OCI-M2 (cell line): ENCODE data around the gene MPZL3.

ENCODE experiments used
- DNase-seq: peaks from one replicate; lab custom pipeline; 2025; ENCODE audit not compliant: unreplicated experiment; lab: John Stamatoyannopoulos, UW

The MPZL3 gene

DNA sequence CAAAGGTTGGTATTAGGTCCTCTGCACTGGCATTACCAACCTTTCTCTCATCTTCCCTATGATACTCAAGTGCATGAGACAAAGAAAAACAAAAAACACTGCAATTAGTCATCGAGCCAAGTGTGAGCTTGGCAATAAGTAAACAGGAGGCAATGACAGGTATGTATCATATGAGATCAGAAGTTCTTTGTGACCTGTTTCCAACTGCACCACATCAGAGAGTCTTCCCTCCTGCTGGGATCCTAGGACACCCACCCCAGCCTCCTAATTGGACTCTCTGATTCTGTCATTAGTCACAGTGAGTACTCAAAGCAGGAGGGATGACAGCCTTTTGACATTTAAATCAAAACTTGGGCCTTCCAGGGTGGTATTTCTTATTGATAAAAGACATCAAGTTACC, 19.5 kb downstream of the MPZL3 start:
- DNase-seq: no peak

DNA sequence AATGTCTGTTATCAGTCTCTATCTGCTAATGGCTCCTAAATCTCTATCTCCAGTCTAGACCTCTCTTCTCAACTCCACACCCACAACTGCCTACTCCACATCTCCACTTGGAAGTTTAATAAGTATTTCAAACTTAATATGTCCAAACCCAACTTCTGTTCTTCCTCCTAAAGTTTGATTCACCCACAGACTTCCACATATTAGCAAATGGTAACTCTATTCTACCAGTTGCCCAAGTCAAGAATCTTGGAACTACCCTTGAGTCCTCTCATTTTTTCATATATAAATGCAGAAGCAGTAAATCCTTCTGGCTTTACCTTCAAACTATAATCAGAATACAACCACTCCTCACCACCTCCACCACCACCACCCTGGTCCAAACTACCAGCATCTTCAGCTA, 20.7 kb downstream of the MPZL3 start:
- no peak for DNase-seq

GRCh38 chr11:118230088-118230487, 22.1 kb downstream of the MPZL3 start:
- DNase-seq: no peak

DNA sequence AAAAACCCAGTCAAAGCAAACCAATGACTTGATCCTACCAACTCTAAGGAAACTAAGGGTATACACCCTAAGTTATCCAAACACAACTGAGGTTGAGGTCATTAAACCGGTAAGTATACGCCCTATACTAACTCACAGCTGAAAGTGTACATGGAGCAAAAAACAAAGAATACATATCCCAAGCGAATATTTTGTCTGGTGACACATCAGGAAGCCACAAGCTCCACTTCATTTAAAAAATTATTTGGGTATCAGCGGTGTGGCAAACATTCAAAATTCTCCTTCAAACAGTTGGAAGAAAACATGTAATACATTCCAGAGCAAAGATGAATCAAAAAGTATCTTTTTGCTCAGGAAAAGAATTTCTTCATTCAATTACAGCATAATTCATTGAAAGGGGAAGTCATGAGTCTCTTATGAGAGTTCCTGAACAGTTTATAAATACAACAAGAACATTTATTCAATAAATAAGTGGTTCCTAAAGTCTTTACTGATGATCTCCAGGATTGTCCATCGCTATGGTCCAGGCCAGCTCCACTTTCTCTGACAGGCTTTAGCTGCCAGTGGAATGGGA, 22.8 kb downstream of the MPZL3 start:
- no peak for DNase-seq

DNA sequence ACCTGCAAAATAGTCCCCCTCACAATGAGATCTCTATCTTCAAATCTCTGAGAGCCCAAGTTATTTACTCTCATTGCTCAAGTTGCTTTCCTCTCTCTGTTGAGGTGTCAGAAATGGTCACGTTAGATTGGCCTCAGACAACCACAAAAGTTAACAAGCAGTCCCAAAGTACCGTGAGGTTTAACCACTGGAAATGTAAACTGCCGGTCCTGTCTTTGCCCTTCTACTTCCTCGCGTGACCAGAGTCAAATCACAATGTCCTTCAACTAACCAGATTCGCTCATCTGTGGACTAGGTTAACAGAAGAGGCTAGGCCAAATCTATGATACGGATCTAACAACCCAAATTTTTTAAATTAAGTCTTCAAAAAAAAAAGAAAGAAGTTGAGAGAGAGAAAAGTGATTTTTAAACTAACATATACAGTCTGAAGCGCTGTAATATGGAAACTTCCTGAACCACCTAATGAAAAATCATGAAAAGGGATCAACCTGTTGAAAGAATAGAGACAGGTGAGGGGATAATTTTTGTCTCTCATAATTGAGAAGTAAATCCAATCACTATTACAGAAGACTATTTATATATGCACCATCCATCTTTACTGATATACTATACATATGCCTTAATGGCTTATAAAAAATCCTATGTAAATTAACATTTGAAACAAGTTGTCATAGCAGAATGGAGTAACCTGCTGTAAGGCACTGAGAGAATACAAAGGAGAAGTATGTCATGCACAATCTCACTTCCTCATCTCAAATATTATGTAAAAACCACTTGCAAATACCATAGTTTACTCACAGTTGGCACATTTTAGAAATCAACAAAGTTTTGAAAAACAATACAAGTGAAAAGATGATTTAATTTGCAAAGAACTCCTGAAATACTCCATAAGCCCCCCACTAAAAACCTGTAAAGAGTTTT, 24.0 kb downstream of the MPZL3 start:
- DNase-seq: no peak

DNA sequence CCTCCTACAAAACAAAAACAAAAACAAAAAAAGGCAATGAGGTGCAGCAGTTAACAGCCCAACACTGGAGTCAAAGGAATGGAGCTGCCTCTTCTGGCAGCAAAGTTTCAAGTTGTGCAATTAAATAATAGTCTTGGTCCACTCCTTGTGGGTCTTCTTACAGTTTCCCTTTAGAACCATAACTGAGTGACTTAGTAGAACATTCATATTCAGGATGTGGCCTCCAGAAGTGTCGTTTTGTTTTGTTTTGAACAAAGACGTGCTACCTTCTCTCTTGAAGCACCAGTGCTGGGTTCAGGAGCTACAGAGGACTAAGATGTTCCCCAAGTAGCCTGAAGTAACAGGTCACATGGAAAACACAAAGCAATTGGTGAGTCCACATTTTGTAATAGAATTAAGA, 25.4 kb downstream of the MPZL3 start:
- no peak for DNase-seq

GRCh38 chr11:118226296-118226695, 25.9 kb downstream of the MPZL3 start:
- DNase-seq: no peak

DNA sequence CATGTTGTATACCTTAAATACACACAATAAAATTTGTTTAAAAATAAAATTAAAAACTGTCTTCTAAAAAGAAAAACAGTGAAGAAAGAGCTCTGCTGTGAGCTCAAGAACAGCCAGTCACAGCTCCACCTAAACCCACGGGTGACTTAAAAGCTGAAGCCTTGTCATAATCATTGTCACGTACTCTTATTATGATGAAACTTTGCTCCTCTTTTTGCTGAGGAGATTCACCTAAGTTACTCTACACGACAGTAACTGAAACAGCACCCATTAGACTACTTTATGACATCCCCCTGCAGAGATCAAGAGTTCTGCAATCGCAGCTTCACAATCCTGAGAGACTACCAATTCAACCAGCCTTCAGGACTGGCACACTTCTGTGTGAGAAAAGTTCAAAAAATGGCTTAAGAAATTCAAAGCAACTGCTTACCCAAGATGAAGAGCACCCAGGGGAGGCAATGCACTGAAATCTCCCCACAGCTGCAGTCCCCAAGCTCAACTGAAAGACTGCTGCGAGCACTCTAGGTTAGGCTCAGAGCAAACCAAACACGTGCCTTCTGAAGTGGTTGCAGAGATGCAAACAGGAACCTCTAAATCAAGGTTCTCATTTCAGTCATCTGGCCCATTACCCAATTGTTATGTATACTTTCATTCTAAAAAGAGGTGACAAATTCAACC, 27.5 kb downstream of the MPZL3 start, which contains the start of gene JAML:
Gene JAML, minus strand, starts transcription at position 501 of the 678 bp plus-strand sequence. CDS start 10,145 bp downstream, outside the sequence.
- no peak for DNase-seq

GRCh38 chr11:118223992-118224391, 28.2 kb downstream of the MPZL3 start:
- DNase-seq: no peak

GRCh38 chr11:118223570-118223969, 28.6 kb downstream of the MPZL3 start:
- no peak for DNase-seq

GRCh38 chr11:118222437-118222836, 29.7 kb downstream of the MPZL3 start:
- DNase-seq: no peak

GRCh38 chr11:118221419-118221818, 30.7 kb downstream of the MPZL3 start:
- no peak for DNase-seq

GRCh38 chr11:118219732-118220131, 32.4 kb downstream of the MPZL3 start:
- DNase-seq: no peak

DNA sequence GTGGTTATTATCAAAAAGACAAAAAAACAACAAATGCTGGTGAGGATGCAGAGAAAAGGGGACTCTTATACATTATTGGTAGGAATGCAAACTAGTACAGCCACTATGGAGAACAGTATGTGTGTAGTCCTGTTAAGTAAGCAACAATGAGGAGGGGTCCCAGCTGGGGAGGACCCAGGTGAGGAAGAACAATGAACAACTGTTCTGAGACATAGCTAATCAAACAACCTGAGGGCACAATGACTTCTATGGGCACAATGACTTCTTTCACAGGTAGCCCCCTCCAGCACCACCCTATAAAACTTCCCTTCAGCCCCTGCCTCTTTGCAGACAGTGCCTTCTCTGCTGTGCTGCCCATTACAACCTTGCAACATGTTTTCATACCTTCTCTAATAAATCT, 32.9 kb downstream of the MPZL3 start:
- no peak for DNase-seq

DNA sequence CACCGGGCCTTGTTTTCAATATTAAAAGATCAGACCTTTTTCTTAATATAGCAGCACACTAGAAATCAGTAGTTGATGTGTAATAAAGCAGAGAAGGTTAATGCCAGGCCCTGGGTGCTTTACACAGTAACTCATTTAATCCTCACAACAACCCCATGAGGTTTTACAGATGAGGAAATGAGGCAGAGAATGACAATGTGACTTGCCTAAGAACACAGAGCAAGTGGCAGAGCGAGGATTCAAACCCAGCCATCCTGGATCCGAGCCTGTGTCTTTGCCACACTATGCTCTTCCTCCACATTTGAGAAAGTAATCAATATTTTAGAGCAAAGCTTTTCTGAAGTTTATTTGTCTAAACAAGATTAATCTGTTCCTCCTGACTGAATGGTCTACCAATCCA, 34.6 kb downstream of the MPZL3 start:
- DNase-seq: no peak

GRCh38 chr11:118216621-118217481, 35.3 kb downstream of the MPZL3 start:
- DNase-seq: no peak

- DNase-seq: no peak
Observed at GRCh38 chr11:118215765-118216164, 36.4 kb downstream of the MPZL3 start.

DNA sequence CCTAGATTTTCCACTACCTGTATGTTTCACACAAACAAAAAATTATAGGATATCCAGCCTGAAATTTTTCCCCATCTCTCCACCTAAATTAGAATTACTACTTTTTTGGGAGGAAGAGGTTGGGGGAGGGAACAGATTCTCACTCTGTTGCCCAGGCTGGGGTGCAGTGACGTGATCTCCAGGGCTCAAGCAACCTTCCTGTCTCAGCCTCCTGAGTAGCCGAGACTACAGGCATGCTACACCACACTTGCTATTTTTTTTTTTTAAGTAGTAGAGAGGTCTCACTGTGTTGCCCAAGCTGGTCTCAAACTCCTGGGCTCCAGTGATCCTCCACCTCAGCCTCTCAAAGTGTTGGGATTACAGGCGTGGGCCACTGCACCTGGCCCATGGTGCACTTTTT, 36.9 kb downstream of the MPZL3 start:
- DNase-seq: no peak

DNA sequence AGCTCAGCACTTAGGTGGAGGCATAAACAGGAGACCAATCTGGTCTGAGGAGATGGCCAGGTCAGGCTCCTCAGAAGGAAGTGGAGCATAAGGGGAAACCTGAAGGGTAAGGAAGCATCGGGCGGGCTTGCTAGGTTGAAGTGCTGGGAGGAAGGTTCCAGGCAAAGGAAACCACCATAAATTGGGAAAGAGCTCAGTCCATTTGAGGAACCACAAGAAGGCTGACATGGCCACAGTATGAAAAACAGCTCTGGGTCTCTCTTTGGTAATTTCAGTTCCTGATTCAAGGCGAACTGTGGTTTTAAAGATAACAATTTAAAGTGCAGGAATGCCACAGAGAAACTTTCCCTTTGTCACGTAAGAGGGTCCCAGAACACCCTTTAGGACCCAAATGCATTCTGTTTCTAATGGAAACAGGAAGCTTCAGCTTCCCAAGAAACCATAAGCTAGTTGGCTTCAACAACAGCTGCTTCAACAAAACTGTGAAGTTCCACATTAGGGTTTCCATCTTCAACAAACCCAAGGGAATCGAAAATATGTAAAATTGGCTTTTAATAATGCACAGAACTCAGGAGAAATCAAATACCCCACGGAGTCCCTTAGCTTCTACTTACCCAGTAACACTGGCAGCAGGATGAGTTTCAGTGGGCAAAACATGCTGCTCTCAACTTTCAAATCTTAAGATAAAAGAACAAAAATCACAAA, 37.8 kb downstream of the MPZL3 start:
- no peak for DNase-seq

DNA sequence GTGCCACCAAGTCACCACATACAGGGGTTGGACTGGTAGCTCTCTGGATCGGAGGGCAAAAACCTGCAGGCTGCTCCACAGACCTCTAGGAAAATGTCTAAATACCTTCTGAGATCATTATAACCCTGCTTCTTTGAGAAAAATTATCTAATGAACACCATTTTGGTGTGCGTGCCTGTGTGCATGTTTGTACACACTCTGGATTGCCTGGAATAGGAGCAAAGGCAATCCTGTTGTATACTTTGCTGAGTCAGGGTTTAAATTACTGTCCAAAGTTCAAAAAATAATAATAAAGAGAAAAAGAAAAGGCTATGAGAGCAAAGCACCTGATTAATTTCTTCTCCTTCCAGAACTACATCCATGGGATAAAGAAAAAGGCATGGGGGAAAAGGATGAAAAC, 38.4 kb downstream of the MPZL3 start:
- DNase-seq: no peak
